K562 (cell line): ENCODE measurements around the gene LPCAT3. TPM values are rescaled to one million over a fixed set of nuclear protein-coding genes. Genes with fewer than 3 reads are reported as not detected.

Source experiments
- CREB5 ChIP-seq: fragments of 250-450 bp; sonication (Bioruptor Pico); IDR thresholded peaks from 2 replicates; pipeline ENCODE4 v1.5.0; 2020; ENCODE audit warnings: mild to moderate bottlenecking
- FOXJ2 ChIP-seq: fragments of 200-800 bp; sonication (Bioruptor generic); IDR thresholded peaks from 2 replicates; pipeline ENCODE4 v1.6.1; 2016; ENCODE audit warnings: missing genetic modification characterization, missing compliant biosample characterization
- KLF1 ChIP-seq: fragments of 450-650 bp; IDR thresholded peaks from 2 replicates; pipeline ENCODE4 v1.6.1; 2016; ENCODE audit warnings: missing genetic modification characterization, missing compliant biosample characterization
- SAFB2 ChIP-seq: fragments of 200-400 bp; formaldehyde crosslinking; IDR thresholded peaks from 2 replicates; pipeline ENCODE4 v1.6.1; 2018; ENCODE audit warnings: borderline replicate concordance, low read length, low read depth, moderate library complexity; ENCODE audit not compliant: severe bottlenecking
- SMARCE1 ChIP-seq: fragments of 450-650 bp; IDR thresholded peaks from 2 replicates; pipeline ENCODE4 v1.7.1; 2016; ENCODE audit warnings: mild to moderate bottlenecking
- WHSC1 ChIP-seq: IDR thresholded peaks from one replicate; pipeline ENCODE4 v1.6.1; 2012; ENCODE audit warnings: low read length, control low read depth, inconsistent platforms
- polyA plus RNA-seq, 8 experiments: library from polyadenylated mRNA; depleted of rRNA in 4 of 8; stranded (reverse) in 5 of 8; unstranded in 3 of 8; fragments of >200 nt; fragmentation: Nextera tagmentation in 2 of 8; fragmentation: Illumina TruSeq in 1 of 8; extraction: Ambion mirVana in 2 of 8; extraction: Trizol in 1 of 8; gene quantifications; 2 replicates each; pipeline versions ENCODE4 v1.2.1 to v1.2.3, GENCODE V29; 2011 to 2014; ENCODE audit warnings: inconsistent platforms in 1 of 8, missing spikeins in 1 of 8
- total RNA-seq, 7 experiments: library from RNA; depleted of rRNA in 6 of 7; stranded (reverse); fragments of >200 nt in 6 of 7; fragmentation: Illumina TruSeq in 2 of 7; extraction: Trizol in 2 of 7; gene quantifications; 2 replicates each; pipeline versions ENCODE4 v1.2.1 to v1.2.3, GENCODE V29; 2011 to 2021; ENCODE audit warnings: low replicate concordance in 1 of 7
- TF ChIP-seq, protein P1 (sequence below): fragments of 450-650 bp; IDR thresholded peaks from 2 replicates; pipeline ENCODE4 v1.6.1; 2016; ENCODE audit warnings: low read depth

The LPCAT3 gene
- total and polyA plus RNA-seq, 9 of the 15 experiments (the other 6 are each of a cell fraction or from before 2014, with no cell fraction given), result 4.9 to 52.5 (median 25.3) TPM

DNA sequence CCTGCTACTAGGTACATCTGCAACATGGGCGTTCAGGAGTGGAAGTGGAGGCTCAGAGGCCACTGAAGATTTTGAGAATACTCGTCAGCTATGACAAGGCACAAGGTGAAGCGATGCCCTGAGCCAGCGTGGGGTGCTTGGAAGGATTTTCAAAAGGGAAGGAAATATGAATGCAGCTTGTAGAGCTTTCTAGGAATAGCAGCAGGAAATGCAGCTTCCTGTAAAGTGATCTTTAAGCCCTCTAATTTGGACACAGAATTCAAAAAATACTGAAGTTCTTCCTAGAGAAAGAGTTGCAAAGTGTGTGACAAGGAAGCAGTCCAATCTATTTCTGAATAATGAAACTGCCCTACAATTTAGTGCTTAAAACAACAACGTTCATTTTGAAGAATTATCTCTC lies 29.0 kb upstream of the LPCAT3 start (continued):
- TF ChIP-seq, protein P1, sequence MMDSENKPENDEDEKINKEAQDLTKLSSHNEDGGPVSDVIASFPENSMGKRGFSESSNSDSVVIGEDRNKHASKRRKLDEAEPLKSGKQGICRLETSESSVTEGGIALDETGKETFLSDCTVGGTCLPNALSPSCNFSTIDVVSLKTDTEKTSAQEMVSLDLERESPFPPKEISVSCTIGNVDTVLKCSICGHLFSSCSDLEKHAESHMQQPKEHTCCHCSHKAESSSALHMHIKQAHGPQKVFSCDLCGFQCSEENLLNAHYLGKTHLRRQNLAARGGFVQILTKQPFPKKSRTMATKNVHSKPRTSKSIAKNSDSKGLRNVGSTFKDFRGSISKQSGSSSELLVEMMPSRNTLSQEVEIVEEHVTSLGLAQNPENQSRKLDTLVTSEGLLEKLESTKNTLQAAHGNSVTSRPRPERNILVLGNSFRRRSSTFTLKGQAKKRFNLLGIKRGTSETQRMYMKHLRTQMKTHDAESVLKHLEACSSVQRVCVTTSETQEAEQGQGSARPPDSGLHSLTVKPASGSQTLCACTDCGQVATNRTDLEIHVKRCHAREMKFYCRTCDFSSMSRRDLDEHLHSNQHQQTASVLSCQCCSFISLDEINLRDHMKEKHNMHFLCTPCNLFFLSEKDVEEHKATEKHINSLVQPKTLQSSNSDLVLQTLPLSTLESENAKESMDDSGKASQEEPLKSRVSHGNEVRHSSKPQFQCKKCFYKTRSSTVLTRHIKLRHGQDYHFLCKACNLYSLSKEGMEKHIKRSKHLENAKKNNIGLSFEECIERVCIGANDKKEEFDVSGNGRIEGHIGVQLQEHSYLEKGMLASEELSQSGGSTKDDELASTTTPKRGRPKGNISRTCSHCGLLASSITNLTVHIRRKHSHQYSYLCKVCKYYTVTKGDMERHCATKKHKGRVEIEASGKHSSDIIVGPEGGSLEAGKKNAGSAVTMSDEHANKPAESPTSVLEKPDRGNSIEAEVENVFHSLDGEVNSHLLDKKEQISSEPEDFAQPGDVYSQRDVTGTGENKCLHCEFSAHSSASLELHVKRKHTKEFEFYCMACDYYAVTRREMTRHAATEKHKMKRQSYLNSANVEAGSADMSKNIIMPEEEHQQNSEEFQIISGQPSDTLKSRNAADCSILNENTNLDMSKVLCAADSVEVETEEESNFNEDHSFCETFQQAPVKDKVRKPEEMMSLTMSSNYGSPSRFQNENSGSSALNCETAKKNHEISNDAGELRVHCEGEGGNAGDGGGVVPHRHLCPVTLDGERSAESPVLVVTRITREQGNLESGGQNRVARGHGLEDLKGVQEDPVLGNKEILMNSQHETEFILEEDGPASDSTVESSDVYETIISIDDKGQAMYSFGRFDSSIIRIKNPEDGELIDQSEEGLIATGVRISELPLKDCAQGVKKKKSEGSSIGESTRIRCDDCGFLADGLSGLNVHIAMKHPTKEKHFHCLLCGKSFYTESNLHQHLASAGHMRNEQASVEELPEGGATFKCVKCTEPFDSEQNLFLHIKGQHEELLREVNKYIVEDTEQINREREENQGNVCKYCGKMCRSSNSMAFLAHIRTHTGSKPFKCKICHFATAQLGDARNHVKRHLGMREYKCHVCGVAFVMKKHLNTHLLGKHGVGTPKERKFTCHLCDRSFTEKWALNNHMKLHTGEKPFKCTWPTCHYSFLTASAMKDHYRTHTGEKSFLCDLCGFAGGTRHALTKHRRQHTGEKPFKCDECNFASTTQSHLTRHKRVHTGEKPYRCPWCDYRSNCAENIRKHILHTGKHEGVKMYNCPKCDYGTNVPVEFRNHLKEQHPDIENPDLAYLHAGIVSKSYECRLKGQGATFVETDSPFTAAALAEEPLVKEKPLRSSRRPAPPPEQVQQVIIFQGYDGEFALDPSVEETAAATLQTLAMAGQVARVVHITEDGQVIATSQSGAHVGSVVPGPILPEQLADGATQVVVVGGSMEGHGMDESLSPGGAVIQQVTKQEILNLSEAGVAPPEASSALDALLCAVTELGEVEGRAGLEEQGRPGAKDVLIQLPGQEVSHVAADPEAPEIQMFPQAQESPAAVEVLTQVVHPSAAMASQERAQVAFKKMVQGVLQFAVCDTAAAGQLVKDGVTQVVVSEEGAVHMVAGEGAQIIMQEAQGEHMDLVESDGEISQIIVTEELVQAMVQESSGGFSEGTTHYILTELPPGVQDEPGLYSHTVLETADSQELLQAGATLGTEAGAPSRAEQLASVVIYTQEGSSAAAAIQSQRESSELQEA, result no peak
- TF ChIP-seq SMARCE1 (no peak), WHSC1 (no peak), KLF1 (tag) (no peak), CREB5 (CRISPR knock-in tag) (no peak), FOXJ2 (no peak), SAFB2 (no peak)
